Activated CD4-positive, alpha-beta T cell treated with anti-CD3 and anti-CD28 coated beads, Interleukin-2, amount 50 U/mL, for 48 hours (primary cell): ENCODE measurements around the gene OR6B2.
"Not testable (repeated sequence)": the region's sequence is repeated elsewhere in the genome, so short reads cannot be mapped to it uniquely, and the experiment has no call there.

Experiments
- DNase-seq, 2 experiments: peaks; one replicate each; pipeline ENCODE4 v3.0.0-alpha.2; 2020

Gene OR6B2

GRCh38 chr2:240030379-240031094, at the start of gene OR6B2:
TSS of gene OR6B2 (minus strand) at chr2:240030429. CDS start at chr2:240030429, 0 bp downstream.
- no peak for DNase-seq

GRCh38 chr2:240078631-240079030, 48.4 kb upstream of the OR6B2 start:
- no peak for DNase-seq

GRCh38 chr2:240077442-240077841, 47.2 kb upstream of the OR6B2 start:
- DNase-seq: no peak

- no peak for DNase-seq
These were observed 44.3 kb upstream of the OR6B2 start for GRCh38 chr2:240074545-240074944.

GRCh38 chr2:240070907-240071306, 40.7 kb upstream of the OR6B2 start:
- DNase-seq: no peak

- no peak for DNase-seq
These were observed 39.6 kb upstream of the OR6B2 start for GRCh38 chr2:240069829-240070228.

- DNase-seq: no peak
These were observed 38.0 kb upstream of the OR6B2 start for GRCh38 chr2:240068193-240068592.

GRCh38 chr2:240066489-240066888, 36.3 kb upstream of the OR6B2 start:
- no peak for DNase-seq

- no peak for DNase-seq
These were observed 34.7 kb upstream of the OR6B2 start for GRCh38 chr2:240064898-240065297.

- DNase-seq: peak; percentile 30 to 52
These were observed 30.9 kb upstream of the OR6B2 start for GRCh38 chr2:240060977-240061591.

- no peak for DNase-seq
These were observed 26.4 kb upstream of the OR6B2 start for GRCh38 chr2:240056678-240057077.

GRCh38 chr2:240055177-240055917, 25.1 kb upstream of the OR6B2 start:
- DNase-seq: no peak

GRCh38 chr2:240053173-240054155, 23.2 kb upstream of the OR6B2 start, which contains the start of gene OR6B3:
TSS of gene OR6B3 (minus strand) at chr2:240053521.
- no peak for DNase-seq

GRCh38 chr2:240052524-240052923, 22.3 kb upstream of the OR6B2 start:
- DNase-seq: no peak

GRCh38 chr2:240051697-240052096, 21.5 kb upstream of the OR6B2 start:
- no peak for DNase-seq

- DNase-seq: no peak
These were observed 20.0 kb upstream of the OR6B2 start for GRCh38 chr2:240050278-240050677.

GRCh38 chr2:240048237-240048636, 18.0 kb upstream of the OR6B2 start:
- DNase-seq: no peak

GRCh38 chr2:240045098-240045497, 14.9 kb upstream of the OR6B2 start:
- no peak for DNase-seq

- not testable (repeated sequence) for DNase-seq
These were observed 13.9 kb upstream of the OR6B2 start for GRCh38 chr2:240044096-240044495.

- DNase-seq: no peak
These were observed 13.2 kb upstream of the OR6B2 start for GRCh38 chr2:240043279-240043989.

- DNase-seq: no peak
These were observed 12.5 kb upstream of the OR6B2 start for GRCh38 chr2:240042740-240043139.

GRCh38 chr2:240041363-240041762, 11.1 kb upstream of the OR6B2 start:
- DNase-seq: no peak
